BE2C (cell line): ENCODE data around the gene VSTM1.

ENCODE experiments used
- DNase-seq: peaks from one replicate; pipeline ENCODE4 v3.0.0-alpha.2; 2020
- H3K27me3 ChIP-seq: fragments of 250-450 bp; sonication (Bioruptor Pico); 2 replicates; pipeline ENCODE4 v1.5.1; 2020; ENCODE audit warnings: mild to moderate bottlenecking
- H3K36me3 ChIP-seq: fragments of 250-450 bp; sonication (Bioruptor Pico); 2 replicates; pipeline ENCODE4 v1.5.1; 2020; ENCODE audit warnings: mild to moderate bottlenecking
- H3K4me1 ChIP-seq: fragments of 250-450 bp; sonication (Bioruptor Pico); 2 replicates; pipeline ENCODE4 v1.5.1; 2020
- H3K4me3 ChIP-seq: 2 replicates; pipeline ENCODE4 v1.5.1; 2011; ENCODE audit warnings: low read depth, low read length
- H3K9me3 ChIP-seq: fragments of 250-450 bp; sonication (Bioruptor Pico); 2 replicates; pipeline ENCODE4 v1.5.1; 2020
- TF ChIP-seq, protein P1 (sequence below): IDR thresholded peaks from 2 replicates; pipeline ENCODE4 v1.5.1; 2012; ENCODE audit warnings: mild to moderate bottlenecking, low read depth, low read length

Gene VSTM1

DNA sequence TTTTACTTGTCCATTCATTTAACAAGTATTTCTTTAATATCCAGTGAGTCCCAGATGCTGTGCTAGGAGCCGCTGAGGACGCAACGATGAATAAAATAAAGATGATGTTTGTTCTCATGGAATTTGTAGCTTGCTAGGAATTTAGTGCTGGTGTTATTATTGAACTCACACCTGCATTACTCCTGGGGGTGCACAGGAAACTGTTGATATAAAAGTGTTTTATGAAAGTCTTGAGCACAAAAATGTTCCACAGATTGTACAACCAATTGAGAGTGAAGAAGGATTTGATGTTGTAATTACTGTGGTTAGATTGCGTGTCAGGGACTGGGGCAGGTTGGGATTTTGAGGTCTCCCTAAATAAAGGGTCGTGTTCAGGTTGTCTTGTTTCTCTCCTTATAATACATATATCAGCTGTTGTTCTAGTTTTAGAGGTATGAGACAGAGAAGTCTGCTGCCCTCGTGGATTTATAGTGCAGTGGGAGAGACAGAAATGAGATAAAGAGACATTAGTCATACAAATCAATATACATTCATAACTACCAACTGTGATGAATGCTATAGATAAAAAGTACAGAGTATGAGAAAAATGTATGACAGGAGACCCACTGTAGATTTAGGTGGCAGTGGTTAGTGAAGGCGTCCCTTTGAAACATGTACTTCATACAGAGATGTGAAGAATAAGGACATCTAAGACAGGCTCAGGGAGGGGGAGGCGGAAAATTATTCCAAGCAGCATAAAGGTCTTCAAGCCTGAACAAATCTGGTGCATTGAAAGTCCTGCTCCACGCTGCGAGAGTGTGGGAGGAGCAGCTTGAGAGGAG, 61.0 kb downstream of the VSTM1 start:
- no peaks in the 10 kb centered on the region for H3K36me3 ChIP-seq

DNA sequence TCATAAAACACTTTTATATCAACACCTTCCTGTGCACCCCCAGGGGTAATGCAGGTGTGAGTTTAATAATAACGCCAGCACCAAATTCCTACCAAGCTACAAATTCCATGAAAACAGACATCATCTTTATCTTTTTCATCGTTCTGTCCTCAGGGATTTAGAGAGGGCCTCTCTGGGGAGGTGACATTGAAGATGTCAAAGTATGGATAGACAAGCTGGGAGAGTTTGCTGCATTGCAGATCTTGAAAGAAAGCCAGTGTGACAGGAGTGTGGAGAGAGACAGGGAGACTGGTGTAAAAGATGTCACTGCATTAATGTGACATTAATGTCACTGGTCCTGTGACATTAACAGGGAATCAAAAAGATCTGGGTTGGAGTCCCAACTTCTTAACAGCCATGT, 62.2 kb downstream of the VSTM1 start:
- Histone ChIP-seq H3K4me1 (no peaks in the 10 kb centered on the region), H3K9me3 (no peaks in the 10 kb centered on the region), H3K27me3 (peaks cover 7% of the 10 kb centered on the region; the same call in 1 of the 2 replicates), H3K4me3 (no peak overlapping the region), H3K36me3 (no peaks in the 10 kb centered on the region)
- TF ChIP-seq, protein P1, sequence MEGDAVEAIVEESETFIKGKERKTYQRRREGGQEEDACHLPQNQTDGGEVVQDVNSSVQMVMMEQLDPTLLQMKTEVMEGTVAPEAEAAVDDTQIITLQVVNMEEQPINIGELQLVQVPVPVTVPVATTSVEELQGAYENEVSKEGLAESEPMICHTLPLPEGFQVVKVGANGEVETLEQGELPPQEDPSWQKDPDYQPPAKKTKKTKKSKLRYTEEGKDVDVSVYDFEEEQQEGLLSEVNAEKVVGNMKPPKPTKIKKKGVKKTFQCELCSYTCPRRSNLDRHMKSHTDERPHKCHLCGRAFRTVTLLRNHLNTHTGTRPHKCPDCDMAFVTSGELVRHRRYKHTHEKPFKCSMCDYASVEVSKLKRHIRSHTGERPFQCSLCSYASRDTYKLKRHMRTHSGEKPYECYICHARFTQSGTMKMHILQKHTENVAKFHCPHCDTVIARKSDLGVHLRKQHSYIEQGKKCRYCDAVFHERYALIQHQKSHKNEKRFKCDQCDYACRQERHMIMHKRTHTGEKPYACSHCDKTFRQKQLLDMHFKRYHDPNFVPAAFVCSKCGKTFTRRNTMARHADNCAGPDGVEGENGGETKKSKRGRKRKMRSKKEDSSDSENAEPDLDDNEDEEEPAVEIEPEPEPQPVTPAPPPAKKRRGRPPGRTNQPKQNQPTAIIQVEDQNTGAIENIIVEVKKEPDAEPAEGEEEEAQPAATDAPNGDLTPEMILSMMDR = no peak
- DNase-seq = no peak

More for the DNA sequence above, 61.0 kb downstream of the VSTM1 start:
- no peaks in the 10 kb centered on the region for H3K4me1 ChIP-seq
- no peaks in the 10 kb centered on the region for H3K9me3 ChIP-seq
- TF ChIP-seq, protein P1 = no peak
- H3K27me3 ChIP-seq = peaks cover 3% of the 10 kb centered on the region; the same call in 1 of the 2 replicates
- H3K4me3 ChIP-seq = no peak overlapping the region
- DNase-seq = no peak

DNA sequence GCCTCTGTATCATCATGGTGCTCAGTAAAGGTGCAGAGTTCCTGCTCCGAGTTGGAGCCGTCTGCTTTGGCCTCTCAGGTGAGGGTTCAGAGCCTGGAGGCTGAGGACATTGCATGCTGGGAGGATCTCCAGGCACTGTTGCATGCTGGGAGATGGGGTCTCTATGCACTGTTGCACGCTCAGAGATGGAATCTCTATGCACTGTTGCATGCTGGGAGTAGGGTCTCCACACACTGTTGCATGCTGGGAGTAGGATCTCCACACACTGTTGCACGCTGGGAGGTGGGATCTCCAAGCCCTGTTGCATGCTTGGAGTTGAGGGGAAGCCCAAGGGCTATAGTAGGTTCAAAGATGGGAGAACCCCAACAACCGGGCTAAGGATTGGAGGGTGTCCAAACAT, 64.0 kb downstream of the VSTM1 start:
- no peak overlapping the region for H3K4me3 ChIP-seq
- no peak for DNase-seq
- no peaks in the 10 kb centered on the region for H3K36me3 ChIP-seq
- no peaks in the 10 kb centered on the region for H3K9me3 ChIP-seq
- TF ChIP-seq, protein P1 = no peak
- H3K4me1 ChIP-seq = no peaks in the 10 kb centered on the region
- H3K27me3 ChIP-seq = peaks cover 12% of the 10 kb centered on the region; the same call in 1 of the 2 replicates

DNA sequence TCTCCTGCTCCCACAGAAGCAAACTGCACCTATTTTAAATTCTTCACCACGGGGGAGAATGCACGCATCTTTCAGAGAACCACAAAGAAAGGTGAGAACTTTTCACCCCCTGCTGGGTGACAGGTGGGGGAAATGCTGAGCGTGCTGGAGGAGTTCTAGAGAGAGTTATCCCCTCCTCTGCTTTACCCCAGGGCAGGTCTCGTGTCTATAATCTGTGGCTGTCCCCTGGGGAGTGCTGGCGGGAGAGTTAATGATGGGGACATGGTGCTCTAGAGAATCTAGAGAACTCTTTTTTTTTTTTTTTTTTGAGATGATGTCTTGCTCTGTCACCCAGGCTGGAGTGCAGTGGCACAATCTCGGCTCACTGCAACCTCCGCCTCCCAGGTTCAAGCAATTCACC, 65.5 kb downstream of the VSTM1 start:
- H3K4me1 ChIP-seq = no peaks in the 10 kb centered on the region
- no peak for DNase-seq
- no peak overlapping the region for H3K4me3 ChIP-seq
- peaks cover 19% of the 10 kb centered on the region for H3K27me3 ChIP-seq
- TF ChIP-seq, protein P1 = no peak
- no peaks in the 10 kb centered on the region for H3K9me3 ChIP-seq
- no peaks in the 10 kb centered on the region for H3K36me3 ChIP-seq

DNA sequence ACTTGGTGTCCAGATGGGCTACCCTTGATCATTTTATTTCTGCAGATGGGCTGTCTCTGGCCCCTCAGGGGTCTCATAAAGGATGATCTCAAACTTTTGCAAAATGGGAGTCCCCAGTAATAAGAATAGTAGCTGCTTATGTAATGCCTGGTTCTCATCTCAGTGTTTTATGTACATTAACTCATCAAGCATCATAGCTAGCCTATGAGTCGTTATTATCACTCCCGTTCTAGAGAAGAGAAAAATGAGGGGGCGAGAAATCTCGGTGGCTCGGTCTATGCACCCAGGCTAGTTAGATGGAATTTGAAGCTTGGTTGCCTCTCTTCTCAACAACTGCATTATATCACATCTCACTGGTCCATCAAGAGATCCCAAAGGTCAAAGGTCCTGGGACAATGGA, 68.9 kb downstream of the VSTM1 start:
- H3K9me3 ChIP-seq = no peaks in the 10 kb centered on the region
- TF ChIP-seq, protein P1 = no peak
- no peak for DNase-seq
- peaks cover 35% of the 10 kb centered on the region for H3K27me3 ChIP-seq
- H3K4me3 ChIP-seq = no peak overlapping the region
- no peaks in the 10 kb centered on the region for H3K4me1 ChIP-seq
- no peaks in the 10 kb centered on the region for H3K36me3 ChIP-seq

DNA sequence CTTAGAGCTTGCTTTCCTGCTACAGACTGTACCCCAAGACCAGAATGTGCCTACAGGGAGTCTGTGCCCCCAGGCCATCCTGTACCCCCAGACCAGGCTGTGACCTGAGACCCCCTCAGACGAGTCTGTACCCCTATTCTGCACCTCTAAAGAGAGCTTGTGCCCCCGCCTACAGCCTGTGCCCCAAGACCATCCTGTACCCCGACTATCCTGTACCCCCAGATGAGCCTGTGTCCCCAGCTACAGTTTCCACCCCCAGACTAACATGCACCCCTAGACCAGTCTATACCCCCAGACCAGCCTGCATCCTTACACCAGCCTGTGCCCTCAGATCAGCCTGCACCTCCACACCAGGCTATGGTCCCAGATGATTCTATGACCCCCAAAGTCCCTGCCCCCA, 70.2 kb downstream of the VSTM1 start:
- H3K9me3 ChIP-seq = no peaks in the 10 kb centered on the region
- no peaks in the 10 kb centered on the region for H3K4me1 ChIP-seq
- peaks cover 32% of the 10 kb centered on the region for H3K27me3 ChIP-seq
- no peak overlapping the region for H3K4me3 ChIP-seq
- DNase-seq = no peak
- no peaks in the 10 kb centered on the region for H3K36me3 ChIP-seq
- TF ChIP-seq, protein P1 = no peak
